Measurements from ENCODE around the gene PER3. TPM values are rescaled to one million over a fixed set of nuclear protein-coding genes. Genes with fewer than 3 reads are reported as not detected.

Gene PER3
- total and polyA plus RNA-seq, 10 of the 15 experiments (the other 5 are each of a cell fraction or from before 2014, with no cell fraction given), result 0.06 to 0.64 (median 0.13) TPM; not detected in 1

DNA sequence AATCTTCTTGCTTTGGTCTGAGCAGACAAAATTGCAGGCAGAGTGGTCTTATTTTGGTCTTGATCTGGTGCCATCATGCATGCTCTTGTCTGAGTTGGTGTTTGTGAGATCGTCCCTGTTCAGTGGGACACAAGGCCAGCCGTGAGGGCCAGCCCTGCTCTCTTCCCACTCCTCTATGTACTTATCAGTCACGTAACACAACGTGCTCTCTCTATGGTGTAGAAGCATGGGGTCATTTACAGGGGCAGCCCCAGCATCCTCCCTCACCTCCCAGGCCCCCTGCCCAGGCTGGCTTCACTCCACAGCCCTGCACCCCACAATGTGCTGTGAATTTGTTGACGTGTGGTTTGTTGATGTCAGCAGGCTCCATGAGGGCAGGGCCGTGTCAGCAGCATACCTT lies 87.0 kb downstream of the PER3 start:
- TF ChIP-seq TAF1 (IDR thresholded peaks at IDR 0.05; ENCODE audit: borderline replicate concordance, low read depth, low read length), result no peak
- TF ChIP-seq ATF7 (IDR thresholded peaks at IDR 0.05; ENCODE audit: low read depth), result no peak
- no peak for TF ChIP-seq HDAC2 (IDR thresholded peaks at IDR 0.05)
- TF ChIP-seq, protein P1, sequence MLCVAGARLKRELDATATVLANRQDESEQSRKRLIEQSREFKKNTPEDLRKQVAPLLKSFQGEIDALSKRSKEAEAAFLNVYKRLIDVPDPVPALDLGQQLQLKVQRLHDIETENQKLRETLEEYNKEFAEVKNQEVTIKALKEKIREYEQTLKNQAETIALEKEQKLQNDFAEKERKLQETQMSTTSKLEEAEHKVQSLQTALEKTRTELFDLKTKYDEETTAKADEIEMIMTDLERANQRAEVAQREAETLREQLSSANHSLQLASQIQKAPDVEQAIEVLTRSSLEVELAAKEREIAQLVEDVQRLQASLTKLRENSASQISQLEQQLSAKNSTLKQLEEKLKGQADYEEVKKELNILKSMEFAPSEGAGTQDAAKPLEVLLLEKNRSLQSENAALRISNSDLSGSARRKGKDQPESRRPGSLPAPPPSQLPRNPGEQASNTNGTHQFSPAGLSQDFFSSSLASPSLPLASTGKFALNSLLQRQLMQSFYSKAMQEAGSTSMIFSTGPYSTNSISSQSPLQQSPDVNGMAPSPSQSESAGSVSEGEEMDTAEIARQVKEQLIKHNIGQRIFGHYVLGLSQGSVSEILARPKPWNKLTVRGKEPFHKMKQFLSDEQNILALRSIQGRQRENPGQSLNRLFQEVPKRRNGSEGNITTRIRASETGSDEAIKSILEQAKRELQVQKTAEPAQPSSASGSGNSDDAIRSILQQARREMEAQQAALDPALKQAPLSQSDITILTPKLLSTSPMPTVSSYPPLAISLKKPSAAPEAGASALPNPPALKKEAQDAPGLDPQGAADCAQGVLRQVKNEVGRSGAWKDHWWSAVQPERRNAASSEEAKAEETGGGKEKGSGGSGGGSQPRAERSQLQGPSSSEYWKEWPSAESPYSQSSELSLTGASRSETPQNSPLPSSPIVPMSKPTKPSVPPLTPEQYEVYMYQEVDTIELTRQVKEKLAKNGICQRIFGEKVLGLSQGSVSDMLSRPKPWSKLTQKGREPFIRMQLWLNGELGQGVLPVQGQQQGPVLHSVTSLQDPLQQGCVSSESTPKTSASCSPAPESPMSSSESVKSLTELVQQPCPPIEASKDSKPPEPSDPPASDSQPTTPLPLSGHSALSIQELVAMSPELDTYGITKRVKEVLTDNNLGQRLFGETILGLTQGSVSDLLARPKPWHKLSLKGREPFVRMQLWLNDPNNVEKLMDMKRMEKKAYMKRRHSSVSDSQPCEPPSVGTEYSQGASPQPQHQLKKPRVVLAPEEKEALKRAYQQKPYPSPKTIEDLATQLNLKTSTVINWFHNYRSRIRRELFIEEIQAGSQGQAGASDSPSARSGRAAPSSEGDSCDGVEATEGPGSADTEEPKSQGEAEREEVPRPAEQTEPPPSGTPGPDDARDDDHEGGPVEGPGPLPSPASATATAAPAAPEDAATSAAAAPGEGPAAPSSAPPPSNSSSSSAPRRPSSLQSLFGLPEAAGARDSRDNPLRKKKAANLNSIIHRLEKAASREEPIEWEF (IDR thresholded peaks at IDR 0.05; ENCODE audit: insufficient replicate concordance, low read depth, low read length), result no peak
- TF ChIP-seq MEF2B (IDR thresholded peaks at IDR 0.05; ENCODE audit: partially characterized antibody, poor library complexity, severe bottlenecking), result no peak
- TF ChIP-seq, protein P2, sequence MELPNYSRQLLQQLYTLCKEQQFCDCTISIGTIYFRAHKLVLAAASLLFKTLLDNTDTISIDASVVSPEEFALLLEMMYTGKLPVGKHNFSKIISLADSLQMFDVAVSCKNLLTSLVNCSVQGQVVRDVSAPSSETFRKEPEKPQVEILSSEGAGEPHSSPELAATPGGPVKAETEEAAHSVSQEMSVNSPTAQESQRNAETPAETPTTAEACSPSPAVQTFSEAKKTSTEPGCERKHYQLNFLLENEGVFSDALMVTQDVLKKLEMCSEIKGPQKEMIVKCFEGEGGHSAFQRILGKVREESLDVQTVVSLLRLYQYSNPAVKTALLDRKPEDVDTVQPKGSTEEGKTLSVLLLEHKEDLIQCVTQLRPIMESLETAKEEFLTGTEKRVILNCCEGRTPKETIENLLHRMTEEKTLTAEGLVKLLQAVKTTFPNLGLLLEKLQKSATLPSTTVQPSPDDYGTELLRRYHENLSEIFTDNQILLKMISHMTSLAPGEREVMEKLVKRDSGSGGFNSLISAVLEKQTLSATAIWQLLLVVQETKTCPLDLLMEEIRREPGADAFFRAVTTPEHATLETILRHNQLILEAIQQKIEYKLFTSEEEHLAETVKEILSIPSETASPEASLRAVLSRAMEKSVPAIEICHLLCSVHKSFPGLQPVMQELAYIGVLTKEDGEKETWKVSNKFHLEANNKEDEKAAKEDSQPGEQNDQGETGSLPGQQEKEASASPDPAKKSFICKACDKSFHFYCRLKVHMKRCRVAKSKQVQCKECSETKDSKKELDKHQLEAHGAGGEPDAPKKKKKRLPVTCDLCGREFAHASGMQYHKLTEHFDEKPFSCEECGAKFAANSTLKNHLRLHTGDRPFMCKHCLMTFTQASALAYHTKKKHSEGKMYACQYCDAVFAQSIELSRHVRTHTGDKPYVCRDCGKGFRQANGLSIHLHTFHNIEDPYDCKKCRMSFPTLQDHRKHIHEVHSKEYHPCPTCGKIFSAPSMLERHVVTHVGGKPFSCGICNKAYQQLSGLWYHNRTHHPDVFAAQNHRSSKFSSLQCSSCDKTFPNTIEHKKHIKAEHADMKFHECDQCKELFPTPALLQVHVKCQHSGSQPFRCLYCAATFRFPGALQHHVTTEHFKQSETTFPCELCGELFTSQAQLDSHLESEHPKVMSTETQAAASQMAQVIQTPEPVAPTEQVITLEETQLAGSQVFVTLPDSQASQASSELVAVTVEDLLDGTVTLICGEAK (IDR thresholded peaks at IDR 0.05; ENCODE audit: borderline replicate concordance), result no peak
- TF ChIP-seq CBX3 (IDR thresholded peaks at IDR 0.05; ENCODE audit: borderline replicate concordance, low read depth), result no peak
- TF ChIP-seq SREBF1 (IDR thresholded peaks at IDR 0.05; ENCODE audit: low read length), result no peak
- 17% methylated on average over 6 of the region's 6 CpGs for WGBS (ENCODE audit: insufficient coverage, insufficient replicate concordance, low lambda C conversion rate, missing lambda C conversion rate)
- Histone ChIP-seq H3K9ac (ENCODE audit: control insufficient read depth, insufficient read depth, low read length) (no peak overlapping the region), H3K4me3 (no peak overlapping the region), H2AFZ (ENCODE audit: control insufficient read depth, low read depth, low read length) (no peak overlapping the region), H3K36me3 (ENCODE audit: control insufficient read depth in 2 of 2, insufficient read depth in 2 of 2, low read length in 1 of 2) (no peaks in the 10 kb centered on the region), H3K27ac (ENCODE audit: control insufficient read depth, insufficient read depth) (no peak overlapping the region), H3K27me3 (replicated peaks in 1 of 2; ENCODE audit: control insufficient read depth in 2 of 2, insufficient read depth in 2 of 2, low read length in 1 of 2) (no peaks in the 10 kb centered on the region; a peak in 1 of 4 replicates), H3K9me3 (replicated peaks; ENCODE audit: control insufficient read depth, insufficient read depth, low read length) (no peaks in the 10 kb centered on the region), H3K79me2 (ENCODE audit: control insufficient read depth, insufficient read depth, low read length) (no peaks in the 10 kb centered on the region), H3K4me2 (ENCODE audit: control insufficient read depth, insufficient read depth) (no peak overlapping the region), H4K20me1 (ENCODE audit: control insufficient read depth, insufficient read depth) (no peaks in the 10 kb centered on the region), H3K4me1 (ENCODE audit: control insufficient read depth, insufficient read depth, low read length) (no peaks in the 10 kb centered on the region)
- ChIA-PET POLR2A (no interaction called here), CTCF (no interaction called here), RAD21 (ENCODE audit: unreplicated experiment) (no interaction called here), SMC1A (ENCODE audit: uncharacterized antibody, unreplicated experiment) (no interaction called here)
- DNase-seq (ENCODE audit: low read depth, low spot score) (no peak), FAIRE-seq (no peak), ATAC-seq (no peak)
- no TSS peak for BruUV-seq (replicated peaks)
- intact Hi-C loops (cut with micrococcal nuclease; ENCODE audit: unreplicated experiment) (no loop called here), in situ Hi-C loops (cut with MboI) (no loop called here)
